ENCODE measurements around the gene NFATC1.

Gene NFATC1

GRCh38 chr18:79445696-79446561 lies 50.2 kb downstream of the NFATC1 start:
- no peak for DNase-seq

DNA sequence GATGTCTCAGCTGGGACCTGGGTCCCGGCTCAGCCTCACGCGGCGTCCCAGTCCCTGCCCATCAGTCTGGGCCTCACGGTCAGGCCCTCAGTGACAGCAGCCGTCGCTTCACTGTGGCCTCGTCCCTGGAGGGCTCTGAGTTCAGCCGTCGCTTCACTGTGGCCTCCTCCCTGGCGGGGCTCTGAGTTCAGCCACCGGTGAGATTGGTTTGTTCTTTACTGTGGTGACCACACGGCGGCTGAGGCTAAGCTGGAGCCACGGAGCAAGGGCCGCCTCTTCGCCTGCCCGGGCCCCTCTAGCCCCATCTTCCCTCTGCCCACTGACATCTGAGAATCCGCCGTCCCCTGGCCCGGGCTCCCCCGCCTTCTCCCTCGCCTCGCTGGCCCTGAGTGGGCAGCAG lies 51.2 kb downstream of the NFATC1 start:
- no peak for DNase-seq

DNA sequence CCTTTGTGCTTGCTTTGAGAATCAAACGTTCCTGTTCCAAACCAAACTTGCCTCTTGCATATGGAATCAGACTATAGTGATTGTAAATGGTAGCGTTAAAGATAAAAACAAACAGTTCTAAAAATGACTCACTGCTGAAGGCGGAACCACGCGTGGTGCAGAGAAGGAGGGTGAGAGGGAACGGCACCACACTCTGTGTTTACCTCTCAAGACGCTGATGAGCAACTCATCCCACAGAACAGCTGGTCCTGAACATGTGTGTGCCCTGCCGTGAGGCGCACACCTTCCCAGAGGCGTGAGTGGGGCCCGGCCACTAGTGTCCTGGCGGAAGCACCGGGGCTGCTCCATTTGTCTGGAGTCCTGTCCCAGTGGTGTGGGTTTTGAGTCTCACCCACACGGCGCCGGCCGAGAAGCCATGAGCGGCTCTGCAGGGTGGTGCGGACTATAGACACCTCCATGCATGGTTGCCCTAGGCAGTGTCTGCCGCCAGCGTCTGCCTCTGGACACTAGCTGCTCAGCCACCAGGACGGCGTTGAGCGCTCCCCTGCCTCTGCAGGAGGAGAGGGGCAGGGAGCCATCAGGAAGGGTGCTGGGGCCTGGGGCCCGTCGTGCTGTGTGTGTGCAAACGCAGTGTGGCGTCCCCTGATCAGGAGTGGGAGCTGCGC lies 52.1 kb downstream of the NFATC1 start:
- no peak for DNase-seq

DNA sequence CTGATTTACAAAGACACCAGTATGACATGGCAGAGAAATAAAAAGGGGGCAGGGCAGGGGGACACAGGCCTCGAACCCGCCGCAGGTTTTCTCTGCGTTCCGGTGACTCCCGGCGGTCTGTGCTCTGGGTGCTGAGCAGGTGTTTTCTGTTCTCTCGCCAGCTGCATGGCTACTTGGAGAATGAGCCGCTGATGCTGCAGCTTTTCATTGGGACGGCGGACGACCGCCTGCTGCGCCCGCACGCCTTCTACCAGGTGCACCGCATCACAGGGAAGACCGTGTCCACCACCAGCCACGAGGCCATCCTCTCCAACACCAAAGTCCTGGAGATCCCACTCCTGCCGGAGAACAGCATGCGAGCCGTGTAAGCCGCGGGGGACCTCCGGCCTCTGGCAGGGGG lies 52.9 kb downstream of the NFATC1 start:
- no peak for DNase-seq

GRCh38 chr18:79449551-79450288 lies 54.0 kb downstream of the NFATC1 start:
- no peak for DNase-seq

DNA sequence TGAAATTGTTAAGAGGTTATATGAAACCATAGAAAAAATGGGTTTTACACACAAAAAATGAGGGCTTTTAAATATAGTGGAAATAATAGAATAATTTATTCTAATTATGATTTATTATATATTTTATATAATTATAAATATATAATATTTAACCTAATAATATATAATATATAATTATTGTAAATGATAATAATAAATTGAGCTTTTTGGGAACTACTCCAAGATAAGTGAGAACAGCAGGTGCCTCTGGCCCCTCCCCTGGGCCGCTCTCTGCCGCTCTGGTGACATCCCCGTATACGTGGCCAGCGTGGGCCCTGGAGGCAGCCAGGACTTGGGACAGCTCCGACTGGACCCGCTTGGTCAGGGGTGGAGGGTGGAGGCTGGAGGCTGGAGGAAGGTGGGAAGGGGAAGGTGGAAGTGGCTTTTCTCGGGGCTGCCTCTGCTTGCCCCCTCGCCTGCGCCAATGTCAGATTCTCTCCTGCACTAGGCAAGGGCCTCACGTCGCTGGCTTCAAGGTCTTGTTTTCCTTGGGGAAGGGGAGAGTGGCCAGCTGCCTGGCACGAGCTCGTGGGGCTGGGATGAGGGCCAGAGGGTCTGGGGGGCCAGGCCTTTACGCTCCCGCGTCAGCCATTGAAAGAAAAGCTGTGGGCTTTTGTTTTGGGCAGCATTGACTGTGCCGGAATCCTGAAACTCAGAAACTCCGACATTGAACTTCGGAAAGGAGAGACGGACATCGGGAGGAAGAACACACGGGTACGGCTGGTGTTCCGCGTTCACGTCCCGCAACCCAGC lies 54.8 kb downstream of the NFATC1 start:
- DNase-seq: no peak

GRCh38 chr18:79451237-79452125 lies 55.8 kb downstream of the NFATC1 start:
- DNase-seq: no peak

- DNase-seq: no peak
Observed at GRCh38 chr18:79452190-79452990, 56.7 kb downstream of the NFATC1 start.

DNA sequence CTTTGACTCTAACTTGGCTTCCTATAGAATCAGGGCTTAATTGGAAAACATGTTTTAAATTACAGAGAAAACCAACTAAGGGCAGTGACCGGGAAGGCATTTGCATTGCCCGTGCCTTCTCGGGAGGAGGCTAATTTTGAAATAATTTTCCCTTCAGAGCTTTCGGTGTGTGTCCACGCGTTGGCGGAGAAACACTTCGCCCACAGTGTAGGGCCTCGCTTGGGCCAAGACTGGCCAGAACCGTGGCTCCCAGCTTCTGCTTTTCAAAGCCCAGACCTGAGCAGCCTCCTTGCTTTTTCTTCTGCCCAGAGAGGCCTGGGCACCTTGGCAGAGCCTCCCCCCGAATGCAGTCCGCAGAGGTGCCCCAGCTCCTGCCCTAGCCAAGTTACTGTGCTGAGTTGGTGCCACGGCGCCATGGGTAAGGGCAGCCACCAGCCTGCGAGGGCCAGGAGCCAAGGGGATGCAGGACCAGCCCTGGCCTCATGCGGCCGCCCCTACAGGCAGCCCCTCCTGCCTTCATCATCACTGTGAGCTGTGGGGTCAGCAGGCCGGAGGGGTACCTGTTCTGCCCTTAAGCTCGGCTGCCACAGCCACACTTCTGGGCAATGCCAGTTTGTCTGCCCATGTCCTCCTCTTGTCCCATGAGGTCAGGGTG lies 57.4 kb downstream of the NFATC1 start:
- no peak for DNase-seq

GRCh38 chr18:79453816-79454735 lies 58.3 kb downstream of the NFATC1 start:
- DNase-seq: no peak

- DNase-seq: no peak
Observed at GRCh38 chr18:79455261-79455660, 59.5 kb downstream of the NFATC1 start.

DNA sequence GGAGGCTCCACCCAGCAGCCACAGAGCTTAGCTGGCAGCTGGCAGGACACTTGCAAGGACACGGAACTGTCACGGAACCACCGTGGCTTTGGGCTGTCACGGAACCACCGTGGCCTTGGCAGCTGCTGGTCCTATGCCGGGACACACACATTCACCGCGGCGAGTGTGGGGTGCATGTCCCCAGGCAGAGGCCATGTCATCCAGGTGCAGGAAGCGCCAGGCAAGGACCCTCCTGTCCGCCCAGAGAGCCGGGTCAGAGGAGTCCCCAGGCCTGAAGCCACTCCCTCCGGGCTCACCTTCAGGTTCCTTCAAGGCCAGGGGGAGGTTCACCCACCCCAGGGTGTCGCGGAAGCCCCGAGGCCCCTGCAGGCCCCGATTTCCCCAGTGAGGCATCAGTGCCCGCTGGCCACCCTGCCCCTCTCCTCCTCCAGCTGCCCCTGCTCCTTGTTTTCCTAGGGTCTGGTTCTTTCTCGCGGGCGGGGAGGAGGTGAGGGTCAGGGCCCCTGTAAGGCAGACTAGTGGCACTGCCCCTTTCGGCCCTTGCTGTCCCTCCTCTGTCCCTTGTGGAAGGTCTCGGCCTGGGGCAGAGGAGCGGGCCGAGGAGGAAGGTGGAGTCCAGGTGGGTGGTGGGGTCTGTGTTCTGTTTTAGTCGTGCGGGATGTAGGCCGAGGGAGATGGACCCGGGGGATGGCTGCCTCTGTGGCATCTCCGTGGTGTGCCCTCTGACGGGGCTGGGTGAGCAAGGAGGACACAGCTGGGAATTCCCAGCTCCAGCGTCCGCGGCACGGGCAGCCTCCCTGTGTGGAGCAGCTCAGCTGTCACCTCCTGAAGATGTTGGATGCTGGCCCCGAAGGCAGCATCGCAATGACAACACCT lies 60.6 kb downstream of the NFATC1 start:
- no peak for DNase-seq

DNA sequence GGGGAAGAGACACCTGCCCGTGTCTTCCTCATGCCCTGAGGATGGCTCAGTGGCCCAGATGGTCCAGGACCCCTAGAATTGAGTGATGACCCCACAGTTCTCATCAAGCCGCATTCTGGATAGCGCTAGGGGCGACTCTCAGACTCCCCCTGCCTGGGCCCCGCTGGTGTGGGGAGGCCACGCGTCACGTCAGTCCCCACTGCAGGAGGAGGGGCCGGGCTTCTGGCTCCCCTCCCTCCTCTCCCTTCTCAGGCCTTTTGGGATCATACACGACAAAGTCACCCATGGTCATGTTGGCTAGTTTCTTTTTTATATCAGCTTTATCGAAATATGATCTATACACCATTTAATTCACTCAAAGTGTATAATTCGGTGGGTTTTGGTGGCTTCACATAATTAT lies 61.5 kb downstream of the NFATC1 start:
- no peak for DNase-seq

DNA sequence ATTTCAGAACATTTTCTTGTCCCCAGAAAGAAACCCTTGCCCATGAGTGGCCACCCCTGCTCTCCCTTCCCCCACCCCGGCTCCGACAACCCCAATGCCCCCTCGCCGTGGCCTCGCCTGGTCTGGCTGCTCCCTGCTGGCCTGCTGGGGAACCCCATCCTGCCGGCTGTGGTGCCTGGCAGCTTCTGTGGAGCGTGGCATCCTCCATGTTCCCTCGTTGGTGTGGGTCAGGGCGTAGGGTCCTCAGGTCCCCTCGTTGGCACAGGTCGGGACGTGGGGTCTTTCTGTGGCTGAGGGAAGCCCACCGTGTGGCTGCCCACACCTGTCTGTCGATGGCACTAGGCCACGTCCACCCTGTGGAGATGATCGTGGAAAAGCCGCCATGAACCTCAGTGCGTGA lies 61.9 kb downstream of the NFATC1 start:
- DNase-seq: no peak

- DNase-seq: no peak
Observed at GRCh38 chr18:79458131-79458838, 62.6 kb downstream of the NFATC1 start.

DNA sequence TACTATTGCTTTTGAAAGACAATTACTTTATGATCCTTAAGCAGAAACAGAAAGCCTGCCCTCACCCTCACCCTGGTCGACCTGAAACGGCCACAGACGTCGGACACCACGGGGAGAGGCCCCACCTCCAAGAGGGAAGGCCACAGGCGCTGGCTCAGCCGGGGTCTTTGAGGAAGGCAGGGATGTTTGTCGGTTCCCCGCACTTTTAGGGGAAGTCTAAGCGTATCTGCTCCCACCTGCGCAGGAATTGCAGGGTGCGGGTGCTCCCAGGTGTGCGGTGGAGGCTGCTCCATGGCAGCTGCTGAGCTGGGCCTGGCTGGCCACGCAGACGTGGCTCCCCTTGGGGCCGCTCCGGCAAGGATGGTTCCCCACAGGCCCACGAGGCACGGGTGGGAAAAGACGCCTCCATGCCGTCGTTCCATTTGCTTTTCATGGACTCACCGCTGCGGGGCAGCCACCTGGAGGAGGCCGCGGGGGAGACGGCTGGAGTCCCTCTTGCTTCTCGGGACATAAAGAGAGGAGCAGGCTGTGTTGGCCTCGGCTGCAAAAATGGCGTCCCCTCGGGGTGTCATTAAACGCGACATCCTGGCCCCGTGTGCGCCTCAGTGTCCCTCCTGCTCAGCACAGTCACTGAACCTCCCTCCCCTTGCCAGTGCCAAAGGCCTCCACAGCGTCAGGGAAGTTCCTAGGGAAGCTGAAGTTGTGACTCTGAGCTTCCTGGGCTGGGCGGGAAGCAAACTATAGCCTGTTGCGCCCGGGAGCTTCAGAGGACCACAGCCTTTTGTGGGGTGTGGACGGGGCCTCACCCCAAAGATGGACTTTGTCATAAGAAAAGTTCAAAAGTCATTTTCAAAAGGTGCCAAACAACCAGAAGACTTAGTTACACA lies 63.4 kb downstream of the NFATC1 start:
- no peak for DNase-seq
